HepG2 (cell line): ENCODE results near the gene ADAMTSL4. TPM values are rescaled to one million over a fixed set of nuclear protein-coding genes. Genes with fewer than 3 reads are reported as not detected.
A peak's percentile ranks its signal among the peaks of the same experiment; 100 is the strongest.

ENCODE experiments used
- ATAD3A ChIP-seq: sonication (generic); formaldehyde crosslinking; IDR thresholded peaks from 2 replicates; pipeline ENCODE4 v1.4.0; 2020; ENCODE audit warnings: missing genetic modification reagents
- FOXA3 ChIP-seq: IDR thresholded peaks from 2 replicates; pipeline ENCODE4 v1.6.1; 2016; ENCODE audit warnings: missing genetic modification reagents, missing compliant biosample characterization
- FOXK1 ChIP-seq: sonication (generic); formaldehyde crosslinking; IDR thresholded peaks from 2 replicates; pipeline ENCODE4 v1.4.0; 2020; ENCODE audit warnings: low read depth, missing genetic modification reagents, borderline replicate concordance
- NFYB ChIP-seq: sonication (generic); formaldehyde crosslinking; IDR thresholded peaks from 2 replicates; pipeline ENCODE4 v1.4.0; 2020; ENCODE audit warnings: missing genetic modification reagents
- PCBP1 ChIP-seq: fragments of 200-400 bp; formaldehyde crosslinking; IDR thresholded peaks from 2 replicates; pipeline ENCODE4 v1.6.1; 2017; ENCODE audit warnings: mild to moderate bottlenecking, low read depth, low read length, borderline replicate concordance
- POLR2G ChIP-seq: fragments of 200-400 bp; formaldehyde crosslinking; IDR thresholded peaks from 2 replicates; pipeline ENCODE4 v1.6.1; 2018; ENCODE audit warnings: mild to moderate bottlenecking, low read depth, low read length, moderate library complexity
- SAFB2 ChIP-seq: sonication (generic); formaldehyde crosslinking; IDR thresholded peaks from 2 replicates; pipeline ENCODE4 v1.5.1; 2020; ENCODE audit warnings: missing genetic modification reagents, low read depth, mild to moderate bottlenecking, borderline replicate concordance
- SALL1 ChIP-seq: sonication (generic); formaldehyde crosslinking; IDR thresholded peaks from 2 replicates; pipeline ENCODE4 v1.8.0; 2022; ENCODE audit warnings: mild to moderate bottlenecking, missing genetic modification reagents
- SIX4 ChIP-seq: sonication (generic); formaldehyde crosslinking; IDR thresholded peaks from 2 replicates; pipeline ENCODE4 v1.4.0; 2020; ENCODE audit warnings: missing genetic modification reagents
- SMAD9 ChIP-seq: sonication (generic); formaldehyde crosslinking; IDR thresholded peaks from 2 replicates; pipeline ENCODE4 v1.5.1; 2020; ENCODE audit warnings: mild to moderate bottlenecking, missing genetic modification reagents
- SMARCC2 ChIP-seq: fragments of 450-650 bp; IDR thresholded peaks from 2 replicates; pipeline ENCODE4 v1.6.1; 2017; ENCODE audit warnings: antibody characterized with exemption, mild to moderate bottlenecking
- SMARCE1 ChIP-seq: fragments of 450-650 bp; IDR thresholded peaks from 2 replicates; pipeline ENCODE4 v1.6.1; 2017; ENCODE audit warnings: borderline replicate concordance
- ZFYVE20 ChIP-seq: sonication (generic); formaldehyde crosslinking; IDR thresholded peaks from 2 replicates; pipeline ENCODE4 v1.8.0; 2023; ENCODE audit warnings: low read depth, mild to moderate bottlenecking, moderate library complexity, missing genetic modification reagents, borderline replicate concordance
- ZNF121 ChIP-seq: sonication (generic); formaldehyde crosslinking; IDR thresholded peaks from 2 replicates; pipeline ENCODE4 v1.5.0; 2020; ENCODE audit warnings: mild to moderate bottlenecking, missing genetic modification reagents
- ZNF225 ChIP-seq: sonication (generic); formaldehyde crosslinking; IDR thresholded peaks from 2 replicates; pipeline ENCODE4 v1.4.0; 2020; ENCODE audit warnings: mild to moderate bottlenecking, missing genetic modification reagents
- ZNF430 ChIP-seq: sonication (generic); formaldehyde crosslinking; IDR thresholded peaks from 2 replicates; pipeline ENCODE4 v1.9.0; 2021; ENCODE audit warnings: mild to moderate bottlenecking, missing genetic modification reagents
- ZNF546 ChIP-seq: sonication (generic); formaldehyde crosslinking; conservative IDR thresholded peaks from 2 replicates; pipeline ENCODE4 v1.8.1; 2023; ENCODE audit warnings: mild to moderate bottlenecking, missing genetic modification reagents
- ZNF709 ChIP-seq: sonication (generic); formaldehyde crosslinking; IDR thresholded peaks from 2 replicates; pipeline ENCODE4 v1.5.0; 2020; ENCODE audit warnings: mild to moderate bottlenecking, missing genetic modification reagents
- ZNF816 ChIP-seq: sonication (generic); formaldehyde crosslinking; IDR thresholded peaks from 2 replicates; pipeline ENCODE4 v1.8.0; 2022; ENCODE audit warnings: missing genetic modification reagents, mild to moderate bottlenecking, borderline replicate concordance
- ZSCAN20 ChIP-seq: sonication (generic); formaldehyde crosslinking; IDR thresholded peaks from 2 replicates; pipeline ENCODE4 v1.4.0; 2020; ENCODE audit warnings: missing genetic modification reagents, mild to moderate bottlenecking, borderline replicate concordance
- ZSCAN29 ChIP-seq: sonication (generic); formaldehyde crosslinking; conservative IDR thresholded peaks from 2 replicates; pipeline ENCODE4 v1.4.0; 2020; ENCODE audit warnings: mild to moderate bottlenecking, missing genetic modification reagents
- polyA plus RNA-seq, 8 experiments: library from polyadenylated mRNA; depleted of rRNA in 3 of 8; stranded (reverse) in 7 of 8; unstranded in 1 of 8; fragments of >200 nt; fragmentation: Illumina TruSeq in 4 of 8; extraction: Trizol in 4 of 8; gene quantifications; 2 replicates each; pipeline versions ENCODE4 v1.2.1 to v1.2.3, GENCODE V29; 2011 to 2016; ENCODE audit warnings: low read depth in 4 of 8, missing spikeins in 1 of 8, mixed read lengths in 1 of 8; ENCODE audit not compliant: insufficient read depth in 1 of 8
- total RNA-seq, 5 experiments: library from RNA; depleted of rRNA; stranded (reverse); fragments of >200 nt; fragmentation: Illumina TruSeq; extraction: Trizol; gene quantifications; 2 replicates each; pipeline ENCODE4 v1.2.3, GENCODE V29; 2016; ENCODE audit warnings: low read depth in 1 of 5
- TF ChIP-seq, protein P1 (sequence below): sonication (generic); formaldehyde crosslinking; IDR thresholded peaks from 2 replicates; pipeline ENCODE4 v1.4.0; 2020; ENCODE audit warnings: missing genetic modification reagents
- TF ChIP-seq, protein P2 (sequence below): sonication (generic); formaldehyde crosslinking; IDR thresholded peaks from 2 replicates; pipeline ENCODE4 v1.4.0; 2020; ENCODE audit warnings: missing genetic modification reagents
- TF ChIP-seq, protein P3 (sequence below): fragments of 450-650 bp; IDR thresholded peaks from 2 replicates; pipeline ENCODE4 v1.6.1; 2016
- TF ChIP-seq, protein P4 (sequence below): sonication (generic); formaldehyde crosslinking; conservative IDR thresholded peaks from 2 replicates; pipeline ENCODE4 v1.4.0; 2020; ENCODE audit warnings: missing genetic modification reagents

Gene ADAMTSL4
- total and polyA plus RNA-seq, 2 of the 13 experiments (the other 11 are each of a cell fraction or from before 2014, with no cell fraction given), result 3.9 to 16.4 TPM

DNA sequence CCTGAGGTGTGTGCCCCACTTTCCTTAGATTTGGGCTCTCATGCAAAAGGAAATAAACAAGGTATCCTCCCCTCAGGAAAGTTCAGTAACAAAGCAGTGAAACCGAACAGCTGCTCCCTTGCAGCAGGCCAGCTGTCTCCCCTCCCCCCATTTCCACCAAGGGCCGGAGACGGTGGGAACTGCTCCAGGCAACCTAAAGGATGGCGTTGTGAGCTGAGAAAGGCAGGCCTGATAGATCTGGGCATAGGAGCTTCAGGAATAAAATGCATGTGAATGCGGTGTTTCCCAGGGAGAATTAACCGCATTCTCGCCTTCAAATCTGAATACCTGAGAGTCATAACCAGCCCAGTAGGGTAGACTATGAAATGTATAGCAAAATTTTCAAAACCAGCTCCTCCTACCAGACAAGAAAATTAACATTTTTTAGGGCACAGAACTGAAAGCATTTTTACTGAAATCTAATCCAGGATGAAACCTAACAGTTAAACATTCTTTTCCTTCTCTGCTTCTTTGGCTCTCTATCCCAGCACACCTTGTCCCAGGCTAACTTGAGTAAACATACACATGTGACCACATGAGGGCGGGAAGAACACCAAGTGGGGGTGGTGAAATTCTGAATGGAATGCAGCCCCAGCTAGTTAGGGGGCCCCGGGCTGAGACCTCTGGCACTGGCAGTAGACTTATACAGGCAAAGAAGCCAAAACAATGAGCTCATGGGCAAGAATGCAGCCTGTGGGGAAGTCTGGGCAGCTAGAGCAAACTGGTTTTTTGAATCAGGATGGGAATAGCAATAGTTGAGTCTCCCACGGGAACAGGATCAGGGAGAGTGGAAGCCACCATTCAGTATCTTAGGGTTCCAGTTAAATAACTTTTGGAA, 18.7 kb downstream of the ADAMTSL4 start (continued):
- TF ChIP-seq ZNF546 (CRISPR knock-in tag) (no peak), ZNF709 (CRISPR knock-in tag) (no peak), SAFB2 (CRISPR knock-in tag) (no peak), FOXK1 (CRISPR knock-in tag) (no peak), SMARCC2 (no peak), FOXA3 (CRISPR knock-in tag) (peak; percentile 83), ATAD3A (CRISPR knock-in tag) (no peak), ZFYVE20 (no peak), PCBP1 (no peak), NFYB (CRISPR knock-in tag) (no peak), SIX4 (CRISPR knock-in tag) (no peak), ZNF121 (CRISPR knock-in tag) (peak; percentile 84), POLR2G (no peak; the same call in 1 of the 2 replicates), ZNF225 (no peak), SMAD9 (CRISPR knock-in tag) (no peak), SMARCE1 (no peak), ZSCAN29 (CRISPR knock-in tag) (no peak; the same call in 1 of the 2 replicates), ZSCAN20 (CRISPR knock-in tag) (no peak), SALL1 (CRISPR knock-in tag) (peak; percentile 79), ZNF430 (CRISPR knock-in tag) (no peak), ZNF816 (CRISPR knock-in tag) (no peak)
- TF ChIP-seq, protein P1, sequence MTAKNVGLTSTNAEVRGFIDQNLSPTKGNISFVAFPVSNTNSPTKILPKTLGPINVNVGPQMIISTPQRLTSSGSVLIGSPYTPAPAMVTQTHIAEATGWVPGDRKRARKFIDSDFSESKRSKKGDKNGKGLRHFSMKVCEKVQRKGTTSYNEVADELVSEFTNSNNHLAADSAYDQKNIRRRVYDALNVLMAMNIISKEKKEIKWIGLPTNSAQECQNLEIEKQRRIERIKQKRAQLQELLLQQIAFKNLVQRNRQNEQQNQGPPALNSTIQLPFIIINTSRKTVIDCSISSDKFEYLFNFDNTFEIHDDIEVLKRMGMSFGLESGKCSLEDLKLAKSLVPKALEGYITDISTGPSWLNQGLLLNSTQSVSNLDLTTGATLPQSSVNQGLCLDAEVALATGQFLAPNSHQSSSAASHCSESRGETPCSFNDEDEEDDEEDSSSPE (CRISPR knock-in tag), result peak; percentile 92
- TF ChIP-seq, protein P2, sequence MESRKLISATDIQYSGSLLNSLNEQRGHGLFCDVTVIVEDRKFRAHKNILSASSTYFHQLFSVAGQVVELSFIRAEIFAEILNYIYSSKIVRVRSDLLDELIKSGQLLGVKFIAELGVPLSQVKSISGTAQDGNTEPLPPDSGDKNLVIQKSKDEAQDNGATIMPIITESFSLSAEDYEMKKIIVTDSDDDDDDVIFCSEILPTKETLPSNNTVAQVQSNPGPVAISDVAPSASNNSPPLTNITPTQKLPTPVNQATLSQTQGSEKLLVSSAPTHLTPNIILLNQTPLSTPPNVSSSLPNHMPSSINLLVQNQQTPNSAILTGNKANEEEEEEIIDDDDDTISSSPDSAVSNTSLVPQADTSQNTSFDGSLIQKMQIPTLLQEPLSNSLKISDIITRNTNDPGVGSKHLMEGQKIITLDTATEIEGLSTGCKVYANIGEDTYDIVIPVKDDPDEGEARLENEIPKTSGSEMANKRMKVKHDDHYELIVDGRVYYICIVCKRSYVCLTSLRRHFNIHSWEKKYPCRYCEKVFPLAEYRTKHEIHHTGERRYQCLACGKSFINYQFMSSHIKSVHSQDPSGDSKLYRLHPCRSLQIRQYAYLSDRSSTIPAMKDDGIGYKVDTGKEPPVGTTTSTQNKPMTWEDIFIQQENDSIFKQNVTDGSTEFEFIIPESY (CRISPR knock-in tag), result no peak
- TF ChIP-seq, protein P3, sequence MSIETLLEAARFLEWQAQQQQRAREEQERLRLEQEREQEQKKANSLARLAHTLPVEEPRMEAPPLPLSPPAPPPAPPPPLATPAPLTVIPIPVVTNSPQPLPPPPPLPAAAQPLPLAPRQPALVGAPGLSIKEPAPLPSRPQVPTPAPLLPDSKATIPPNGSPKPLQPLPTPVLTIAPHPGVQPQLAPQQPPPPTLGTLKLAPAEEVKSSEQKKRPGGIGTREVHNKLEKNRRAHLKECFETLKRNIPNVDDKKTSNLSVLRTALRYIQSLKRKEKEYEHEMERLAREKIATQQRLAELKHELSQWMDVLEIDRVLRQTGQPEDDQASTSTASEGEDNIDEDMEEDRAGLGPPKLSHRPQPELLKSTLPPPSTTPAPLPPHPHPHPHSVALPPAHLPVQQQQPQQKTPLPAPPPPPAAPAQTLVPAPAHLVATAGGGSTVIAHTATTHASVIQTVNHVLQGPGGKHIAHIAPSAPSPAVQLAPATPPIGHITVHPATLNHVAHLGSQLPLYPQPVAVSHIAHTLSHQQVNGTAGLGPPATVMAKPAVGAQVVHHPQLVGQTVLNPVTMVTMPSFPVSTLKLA, result no peak
- TF ChIP-seq, protein P4, sequence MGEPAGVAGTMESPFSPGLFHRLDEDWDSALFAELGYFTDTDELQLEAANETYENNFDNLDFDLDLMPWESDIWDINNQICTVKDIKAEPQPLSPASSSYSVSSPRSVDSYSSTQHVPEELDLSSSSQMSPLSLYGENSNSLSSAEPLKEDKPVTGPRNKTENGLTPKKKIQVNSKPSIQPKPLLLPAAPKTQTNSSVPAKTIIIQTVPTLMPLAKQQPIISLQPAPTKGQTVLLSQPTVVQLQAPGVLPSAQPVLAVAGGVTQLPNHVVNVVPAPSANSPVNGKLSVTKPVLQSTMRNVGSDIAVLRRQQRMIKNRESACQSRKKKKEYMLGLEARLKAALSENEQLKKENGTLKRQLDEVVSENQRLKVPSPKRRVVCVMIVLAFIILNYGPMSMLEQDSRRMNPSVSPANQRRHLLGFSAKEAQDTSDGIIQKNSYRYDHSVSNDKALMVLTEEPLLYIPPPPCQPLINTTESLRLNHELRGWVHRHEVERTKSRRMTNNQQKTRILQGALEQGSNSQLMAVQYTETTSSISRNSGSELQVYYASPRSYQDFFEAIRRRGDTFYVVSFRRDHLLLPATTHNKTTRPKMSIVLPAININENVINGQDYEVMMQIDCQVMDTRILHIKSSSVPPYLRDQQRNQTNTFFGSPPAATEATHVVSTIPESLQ (CRISPR knock-in tag), result no peak
